ENCODE results near the gene TMEM235.

TMEM235 gene

DNA sequence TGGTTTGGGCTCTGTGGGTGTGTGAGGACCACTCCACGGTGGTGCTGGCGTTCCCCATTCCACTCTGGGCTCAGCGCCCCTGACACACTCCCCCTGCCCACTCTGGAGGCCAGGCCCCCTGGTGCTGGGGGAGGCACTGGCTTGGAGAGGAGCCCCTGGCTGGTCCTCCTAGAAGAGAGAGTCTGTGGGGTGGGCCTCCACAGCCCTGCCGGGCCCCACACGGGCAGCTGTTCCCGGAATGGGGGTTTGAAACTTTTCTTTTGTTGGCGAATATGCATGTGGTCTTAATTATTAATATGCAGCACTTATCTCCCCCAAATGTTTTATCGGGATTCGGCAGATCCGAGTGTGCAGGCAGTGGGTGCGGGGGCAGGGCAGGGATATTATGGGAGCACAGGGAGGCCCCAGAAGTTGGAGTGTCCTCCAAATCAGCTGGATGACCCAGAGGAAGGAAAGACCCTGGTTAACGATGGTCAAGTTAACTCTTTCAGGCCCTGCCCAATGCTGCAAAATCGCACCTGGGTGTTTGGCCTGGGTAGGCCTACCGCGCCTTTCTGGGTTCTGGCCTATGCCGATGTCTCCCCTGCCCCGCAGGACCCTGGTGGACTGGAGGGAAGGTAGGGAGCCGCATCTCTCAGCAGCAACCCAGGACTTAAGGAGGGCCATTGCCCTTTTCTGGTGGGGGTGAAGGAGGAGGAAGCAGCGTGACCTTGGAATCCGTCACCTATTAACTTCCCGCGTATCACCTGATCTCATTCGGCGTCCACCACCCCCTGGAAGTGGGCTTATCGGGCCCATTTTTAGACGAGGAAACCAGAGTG is 36.0 kb downstream of the TMEM235 start:
- no peak overlapping the region for H3K4me3 ChIP-seq (ENCODE audit: low read depth in 1 of 2, low read length in 1 of 2)
- peaks cover 19% of the 10 kb centered on the region for H3K27me3 ChIP-seq
- H3K4me1 ChIP-seq (ENCODE audit: control insufficient read depth in 1 of 2, insufficient read depth in 1 of 2, low read depth in 1 of 2, low read length in 1 of 2) = peaks cover 15 to 22% of the 10 kb centered on the region in 2 experiments
- H3K9me3 ChIP-seq = no peaks in the 10 kb centered on the region
- H3K27ac ChIP-seq = no peak overlapping the region
- TF ChIP-seq, protein P1, sequence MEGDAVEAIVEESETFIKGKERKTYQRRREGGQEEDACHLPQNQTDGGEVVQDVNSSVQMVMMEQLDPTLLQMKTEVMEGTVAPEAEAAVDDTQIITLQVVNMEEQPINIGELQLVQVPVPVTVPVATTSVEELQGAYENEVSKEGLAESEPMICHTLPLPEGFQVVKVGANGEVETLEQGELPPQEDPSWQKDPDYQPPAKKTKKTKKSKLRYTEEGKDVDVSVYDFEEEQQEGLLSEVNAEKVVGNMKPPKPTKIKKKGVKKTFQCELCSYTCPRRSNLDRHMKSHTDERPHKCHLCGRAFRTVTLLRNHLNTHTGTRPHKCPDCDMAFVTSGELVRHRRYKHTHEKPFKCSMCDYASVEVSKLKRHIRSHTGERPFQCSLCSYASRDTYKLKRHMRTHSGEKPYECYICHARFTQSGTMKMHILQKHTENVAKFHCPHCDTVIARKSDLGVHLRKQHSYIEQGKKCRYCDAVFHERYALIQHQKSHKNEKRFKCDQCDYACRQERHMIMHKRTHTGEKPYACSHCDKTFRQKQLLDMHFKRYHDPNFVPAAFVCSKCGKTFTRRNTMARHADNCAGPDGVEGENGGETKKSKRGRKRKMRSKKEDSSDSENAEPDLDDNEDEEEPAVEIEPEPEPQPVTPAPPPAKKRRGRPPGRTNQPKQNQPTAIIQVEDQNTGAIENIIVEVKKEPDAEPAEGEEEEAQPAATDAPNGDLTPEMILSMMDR (IDR thresholded peaks at IDR 0.05) = no peak
- no peaks in the 10 kb centered on the region for H3K36me3 ChIP-seq

DNA sequence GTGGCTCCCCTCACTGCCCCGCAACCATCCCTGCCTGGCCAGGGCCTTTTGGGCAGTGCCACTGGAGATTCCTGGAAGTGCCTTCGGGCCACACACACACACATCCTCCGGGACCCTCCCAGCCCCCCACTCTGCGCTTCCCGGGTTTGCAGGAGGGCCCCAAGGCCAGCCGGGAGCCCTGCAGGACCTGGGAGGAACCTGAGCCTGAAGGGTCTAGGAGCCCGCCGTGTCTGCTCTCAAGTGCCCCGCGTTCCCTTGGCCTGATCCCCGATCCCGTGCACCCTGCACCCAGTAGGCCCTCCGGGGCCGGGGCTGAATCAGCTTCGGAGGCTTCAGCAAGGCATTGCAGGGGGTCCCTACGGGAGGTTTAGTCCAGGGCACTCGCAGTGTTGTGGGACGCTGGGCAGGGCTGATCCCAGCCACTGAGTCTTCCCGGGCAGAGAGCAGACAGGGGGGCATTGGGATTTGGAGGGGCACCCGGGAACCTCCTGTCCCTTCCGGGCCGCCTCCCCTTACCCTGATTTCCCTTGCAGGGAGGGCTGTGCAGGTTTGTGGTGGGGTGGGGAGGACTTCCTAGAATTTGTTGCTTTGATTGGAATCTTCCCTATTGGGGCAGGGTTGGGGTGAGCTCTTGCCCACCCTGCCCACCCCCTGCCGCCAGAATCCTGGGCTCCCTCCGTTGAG is 36.9 kb downstream of the TMEM235 start:
- TF ChIP-seq, protein P1 (IDR thresholded peaks at IDR 0.05) = no peak
- Histone ChIP-seq H3K9me3 (no peaks in the 10 kb centered on the region), H3K4me3 (ENCODE audit: low read depth in 1 of 2, low read length in 1 of 2) (no peak overlapping the region), H3K36me3 (no peaks in the 10 kb centered on the region), H3K4me1 (ENCODE audit: control insufficient read depth in 1 of 2, insufficient read depth in 1 of 2, low read depth in 1 of 2, low read length in 1 of 2) (peaks cover 14 to 22% of the 10 kb centered on the region in 2 experiments), H3K27me3 (peaks cover 27% of the 10 kb centered on the region), H3K27ac (no peak overlapping the region)

DNA sequence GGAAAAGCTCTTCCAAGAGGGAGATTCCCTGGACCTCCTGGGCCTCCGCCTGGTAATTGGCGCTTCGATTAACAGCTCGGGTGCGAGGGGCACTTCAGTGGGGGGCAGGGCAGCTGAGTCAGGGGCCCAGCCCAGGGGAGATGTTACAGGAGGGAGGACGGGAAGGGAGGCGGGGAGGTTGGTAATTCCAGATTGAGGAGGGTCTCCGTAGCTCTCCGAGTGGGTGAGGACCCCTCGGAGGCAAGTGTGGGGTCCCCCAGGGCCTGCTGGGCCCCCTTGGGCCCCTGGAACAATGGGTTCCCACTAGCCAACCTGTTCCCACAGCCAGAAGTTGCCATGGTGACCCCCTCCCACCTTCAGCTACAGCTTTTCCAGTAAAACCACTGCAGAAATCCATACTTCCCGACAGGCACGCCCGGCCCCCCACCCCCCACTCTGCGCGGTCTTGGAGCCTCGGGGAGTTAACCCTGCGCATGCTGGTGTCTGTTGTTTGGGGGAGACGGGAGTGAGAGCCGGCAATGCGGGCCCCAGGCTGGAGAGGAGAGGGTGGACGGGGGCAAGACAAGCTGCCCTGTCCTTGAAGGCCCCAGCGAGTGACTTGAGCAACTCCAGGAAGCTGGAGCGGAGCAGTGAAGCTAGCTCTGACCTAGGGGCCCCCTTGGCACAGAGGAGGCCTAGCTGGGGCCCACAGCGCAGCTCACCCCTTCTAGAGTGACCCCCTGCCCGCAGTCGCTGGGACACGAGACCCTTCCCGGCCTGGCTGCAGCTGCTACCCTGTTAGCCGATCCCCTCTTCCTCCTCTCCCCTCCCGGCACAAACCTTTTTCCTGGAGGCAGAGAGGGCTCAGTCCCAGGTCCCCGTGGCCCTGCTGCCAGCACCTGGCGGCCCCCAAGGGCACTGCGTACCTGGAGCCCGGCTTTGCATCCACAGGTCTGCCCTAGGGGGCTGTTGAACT is 37.8 kb downstream of the TMEM235 start:
- peaks cover 29% of the 10 kb centered on the region for H3K27me3 ChIP-seq
- H3K9me3 ChIP-seq = no peaks in the 10 kb centered on the region
- H3K4me3 ChIP-seq (ENCODE audit: low read depth in 1 of 2, low read length in 1 of 2) = no peak overlapping the region
- peaks cover 9 to 14% of the 10 kb centered on the region in 2 experiments for H3K4me1 ChIP-seq (ENCODE audit: control insufficient read depth in 1 of 2, insufficient read depth in 1 of 2, low read depth in 1 of 2, low read length in 1 of 2)
- TF ChIP-seq, protein P1 (IDR thresholded peaks at IDR 0.05) = no peak
- H3K36me3 ChIP-seq = no peaks in the 10 kb centered on the region
- no peak overlapping the region for H3K27ac ChIP-seq

DNA sequence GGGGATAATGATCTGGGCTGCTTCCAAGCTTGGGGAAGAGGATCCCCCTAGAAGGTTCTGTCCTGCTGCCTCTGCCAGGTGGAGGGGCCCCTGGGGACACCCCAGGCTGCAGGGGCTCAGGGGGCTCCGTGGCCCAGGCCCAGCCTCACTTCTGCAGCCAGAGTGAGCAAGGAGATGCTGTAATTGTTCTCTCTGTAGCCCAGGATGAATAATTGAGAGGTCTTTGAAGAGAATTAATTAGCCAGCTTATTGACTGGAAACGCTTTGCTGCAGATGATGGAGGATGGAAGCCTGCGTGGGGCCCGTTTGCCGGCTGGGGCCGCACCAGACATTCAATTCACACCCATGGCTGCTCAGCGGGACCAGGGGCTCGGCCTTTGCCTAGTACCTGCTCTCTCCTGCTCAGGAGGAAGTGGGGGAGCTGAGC is 38.5 kb downstream of the TMEM235 start:
- peaks cover 9 to 14% of the 10 kb centered on the region in 2 experiments for H3K4me1 ChIP-seq (ENCODE audit: control insufficient read depth in 1 of 2, insufficient read depth in 1 of 2, low read depth in 1 of 2, low read length in 1 of 2)

More for the DNA sequence above, 38.5 kb downstream of the TMEM235 start:
- Histone ChIP-seq H3K27ac (no peak overlapping the region), H3K27me3 (peaks cover 29% of the 10 kb centered on the region), H3K9me3 (no peaks in the 10 kb centered on the region), H3K36me3 (no peaks in the 10 kb centered on the region), H3K4me3 (ENCODE audit: low read depth in 1 of 2, low read length in 1 of 2) (no peak overlapping the region)
- TF ChIP-seq, protein P1 (IDR thresholded peaks at IDR 0.05) = no peak
